PFSK-1 (cell line): ENCODE results near the gene C9orf50.

ENCODE experiments used
- SIN3A ChIP-seq: IDR thresholded peaks from 2 replicates; pipeline ENCODE4 v1.6.1; 2012; ENCODE audit warnings: mild to moderate bottlenecking, low read length, moderate library complexity, borderline replicate concordance; ENCODE audit not compliant: insufficient read depth
- TAF1 ChIP-seq: IDR thresholded peaks from 2 replicates; pipeline ENCODE4 v1.6.1; 2012; ENCODE audit warnings: low read length, control low read depth, borderline replicate concordance; ENCODE audit not compliant: insufficient read depth

DNA sequence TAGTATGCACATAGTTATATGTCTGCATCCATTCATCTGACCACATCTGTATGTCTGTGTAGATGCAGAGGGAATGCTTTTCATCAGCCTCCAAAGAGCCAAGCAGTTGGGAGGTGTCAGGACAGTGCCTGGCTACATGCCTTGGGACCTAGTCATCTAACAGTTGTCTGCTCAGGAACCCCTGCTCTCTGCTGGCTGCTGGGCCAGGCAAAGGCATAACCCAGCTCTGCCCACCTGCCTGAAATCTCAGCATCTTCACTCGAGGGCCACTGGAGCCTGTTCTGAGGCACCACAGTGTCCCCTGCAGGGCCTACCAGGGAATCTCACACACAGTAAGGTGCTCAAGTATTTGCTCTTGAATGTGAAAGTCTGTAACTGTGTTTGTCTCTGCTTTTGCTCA, 3.7 kb downstream of the C9orf50 start:
- TF ChIP-seq TAF1 (no peak), SIN3A (no peak)
